GM12878 (cell line): Measurements from ENCODE around the gene TET2. TPM values are rescaled to one million over a fixed set of nuclear protein-coding genes. Genes with fewer than 3 reads are reported as not detected.

ENCODE experiments used
- ATAC-seq: fragments of 200-7000 bp; cut with Tn5 transposase; 3 replicates; pipeline ENCODE4 v1.9.1; 2020; ENCODE audit warnings: mild to moderate bottlenecking, moderate library complexity
- BruUV-seq: library from RNA; stranded (reverse); fragments of 400-500 nt; replicated peaks from 2 replicates; lab custom pipeline; 2021; lab: Mats Ljungman, UMichigan
- CTCF ChIA-PET: fragments of 300-600 bp; sonication (Branson Sonifier 250); formaldehyde crosslinking; extraction: SDS; loops from one replicate; lab custom pipeline; 2021; ENCODE audit warnings: inconsistent platforms; lab: Yijun Ruan, JAX
- POLR2A ChIA-PET: fragments of 350-600 bp; formaldehyde crosslinking; extraction: SDS; loops from one replicate; lab custom pipeline; 2021; ENCODE audit warnings: inconsistent platforms; lab: Charles Lee
- RAD21 ChIA-PET: fragments of 300-600 bp; sonication (Branson Sonifier 250); formaldehyde crosslinking; loops from one replicate; lab custom pipeline; 2023; ENCODE audit warnings: antibody characterized with exemption; ENCODE audit not compliant: unreplicated experiment; lab: Charles Lee
- SMC1A ChIA-PET: fragments of 300-600 bp; sonication (Branson Sonifier 250); formaldehyde crosslinking; loops from one replicate; lab custom pipeline; 2023; ENCODE audit not compliant: unreplicated experiment, uncharacterized antibody; lab: Charles Lee
- DNase-seq: peaks from one replicate; pipeline ENCODE4 v3.0.0-alpha.2; 2011; ENCODE audit warnings: low read depth, low spot score
- FAIRE-seq: peaks from 3 replicates; lab custom pipeline; 2011; peaks lifted over from hg19 to GRCh38; lab: Jason Lieb, UNC
- H2AFZ ChIP-seq: 2 replicates; pipeline ENCODE4 v1.6.0; 2011; ENCODE audit warnings: low read depth, low read length, control low read depth; ENCODE audit not compliant: control insufficient read depth
- H3K27ac ChIP-seq: 2 replicates; pipeline ENCODE4 v1.5.1; 2011; ENCODE audit warnings: control low read depth; ENCODE audit not compliant: control insufficient read depth, insufficient read depth
- H3K27me3 ChIP-seq, 2 experiments: replicated peaks in 1 of 2; 2 replicates each; pipeline versions ENCODE4 v1.6.0 to v1.6.1; 2011; ENCODE audit warnings: low read length in 1 of 2; ENCODE audit not compliant: control insufficient read depth in 2 of 2, insufficient read depth in 2 of 2
- H3K36me3 ChIP-seq, 2 experiments: 2 replicates each; pipeline ENCODE4 v1.5.1; 2011; ENCODE audit warnings: low read length in 1 of 2; ENCODE audit not compliant: control insufficient read depth in 2 of 2, insufficient read depth in 2 of 2
- H3K4me1 ChIP-seq: 2 replicates; pipeline ENCODE4 v1.6.1; 2011; ENCODE audit warnings: mild to moderate bottlenecking, low read length, moderate library complexity, mixed read lengths; ENCODE audit not compliant: control insufficient read depth, insufficient read depth
- H3K4me2 ChIP-seq: 2 replicates; pipeline ENCODE4 v1.6.0; 2011; ENCODE audit warnings: control low read depth; ENCODE audit not compliant: control insufficient read depth, insufficient read depth
- H3K4me3 ChIP-seq: fragments of 200-600 bp; sonication (generic); 2 replicates; pipeline ENCODE4 v1.5.1; 2016
- H3K79me2 ChIP-seq: 2 replicates; pipeline ENCODE4 v1.6.0; 2011; ENCODE audit warnings: low read length; ENCODE audit not compliant: control insufficient read depth, insufficient read depth
- H3K9ac ChIP-seq: 2 replicates; pipeline ENCODE4 v1.8.0; 2011; ENCODE audit warnings: low read length, control low read depth, mixed read lengths; ENCODE audit not compliant: control insufficient read depth, insufficient read depth
- H3K9me3 ChIP-seq: replicated peaks from 3 replicates; pipeline ENCODE4 v1.5.1; 2011; ENCODE audit warnings: mild to moderate bottlenecking, low read length; ENCODE audit not compliant: control insufficient read depth, insufficient read depth
- H4K20me1 ChIP-seq: 2 replicates; pipeline ENCODE4 v1.6.0; 2011; ENCODE audit not compliant: control insufficient read depth, insufficient read depth
- ATF7 ChIP-seq: fragments of 450-650 bp; IDR thresholded peaks from 2 replicates; pipeline ENCODE4 v1.6.1; 2016; ENCODE audit warnings: low read depth, mild to moderate bottlenecking
- BACH1 ChIP-seq: fragments of 450-650 bp; IDR thresholded peaks from 2 replicates; pipeline ENCODE4 v1.6.1; 2017; ENCODE audit warnings: mild to moderate bottlenecking, borderline replicate concordance
- BHLHE40 ChIP-seq, 2 experiments: fragments of 450-650 bp in 1 of 2; IDR thresholded peaks; 2 replicates each; pipeline ENCODE4 v1.6.1; 2011 to 2017; ENCODE audit warnings: low read depth in 2 of 2, borderline replicate concordance in 1 of 2, improper control_type of control experiment in 1 of 2, low read length in 1 of 2, mild to moderate bottlenecking in 1 of 2
- CBX5 ChIP-seq: sonication (generic); IDR thresholded peaks from 2 replicates; pipeline ENCODE4 v1.6.1; 2016; ENCODE audit warnings: low read depth, moderate library complexity, mild to moderate bottlenecking, inconsistent platforms
- IKZF2 ChIP-seq, 2 experiments: fragments of 450-650 bp; IDR thresholded peaks; 2 replicates each; pipeline ENCODE4 v1.6.1; 2017; ENCODE audit warnings: mild to moderate bottlenecking in 2 of 2, moderate library complexity in 2 of 2
- IRF4 ChIP-seq: IDR thresholded peaks from 2 replicates; pipeline ENCODE4 v1.6.1; 2011; ENCODE audit warnings: low read depth, low read length
- MEF2A ChIP-seq: IDR thresholded peaks from 2 replicates; pipeline ENCODE4 v1.6.1; 2011; ENCODE audit warnings: low read depth, mild to moderate bottlenecking, low read length, moderate library complexity; ENCODE audit not compliant: insufficient read depth
- MTA3 ChIP-seq: IDR thresholded peaks from 2 replicates; pipeline ENCODE4 v1.6.1; 2012; ENCODE audit warnings: low read length, inconsistent platforms, borderline replicate concordance
- NBN ChIP-seq: fragments of 450-650 bp; IDR thresholded peaks from 2 replicates; pipeline ENCODE4 v1.6.1; 2016
- NKRF ChIP-seq: fragments of 450-650 bp; conservative IDR thresholded peaks from 2 replicates; pipeline ENCODE4 v1.6.1; 2017; ENCODE audit warnings: mild to moderate bottlenecking, moderate library complexity
- RAD51 ChIP-seq: fragments of 450-650 bp; IDR thresholded peaks from 2 replicates; pipeline ENCODE4 v1.6.1; 2016; ENCODE audit warnings: moderate library complexity, mild to moderate bottlenecking, inconsistent platforms
- RELB ChIP-seq: fragments of 450-650 bp; IDR thresholded peaks from 2 replicates; pipeline ENCODE4 v1.6.1; 2017; ENCODE audit warnings: low read depth, mild to moderate bottlenecking, moderate library complexity
- RUNX3 ChIP-seq: IDR thresholded peaks from 2 replicates; pipeline ENCODE4 v1.6.1; 2012; ENCODE audit warnings: low read length, inconsistent platforms
- SIX5 ChIP-seq: IDR thresholded peaks from 2 replicates; pipeline ENCODE4 v1.6.1; 2011; ENCODE audit warnings: mild to moderate bottlenecking, low read depth, low read length, moderate library complexity; ENCODE audit not compliant: severe bottlenecking
- SMAD5 ChIP-seq: IDR thresholded peaks from 2 replicates; pipeline ENCODE4 v1.6.1; 2016; ENCODE audit warnings: antibody characterized with exemption, low read depth
- SREBF1 ChIP-seq: IDR thresholded peaks from 2 replicates; pipeline ENCODE4 v1.6.1; 2012; ENCODE audit warnings: mild to moderate bottlenecking, low read length
- TCF12 ChIP-seq: IDR thresholded peaks from 2 replicates; pipeline ENCODE4 v1.6.1; 2011; ENCODE audit warnings: low read depth, mild to moderate bottlenecking, low read length
- TCF7 ChIP-seq: IDR thresholded peaks from 2 replicates; pipeline ENCODE4 v1.6.1; 2014; ENCODE audit warnings: antibody characterized with exemption, borderline replicate concordance
- WGBS: methylation state at CpG from one replicate; pipeline ENCODE4 v1.1.6; 2016; ENCODE audit warnings: low lambda C conversion rate; ENCODE audit not compliant: insufficient replicate concordance, insufficient coverage; ENCODE audit errors: missing lambda C conversion rate; 5-methylcytosine and 5-hydroxymethylcytosine counted together
- in situ Hi-C: fragments of 300-500 bp; cut with MboI; formaldehyde crosslinking; loops from 9 replicates; pipeline ENCODE4 v1.14.3; 2018; ENCODE audit warnings: mixed read lengths
- intact Hi-C: fragments of 100-400 bp; cut with micrococcal nuclease; formaldehyde crosslinking; loops from one replicate; pipeline ENCODE4 v1.14.2; 2022; ENCODE audit not compliant: unreplicated experiment
- polyA plus RNA-seq, 11 experiments: library from polyadenylated mRNA; depleted of rRNA in 4 of 11; unstranded in 6 of 11; stranded (reverse) in 5 of 11; fragments of >200 nt; fragmentation: Nextera tagmentation in 4 of 11; fragmentation: Illumina TruSeq in 1 of 11; extraction: Ambion mirVana in 4 of 11; extraction: Trizol in 1 of 11; gene quantifications; 1 replicate in 1 of 11; 2 replicates in 10 of 11; pipeline versions ENCODE4 v1.2.1 to v1.2.3, GENCODE V29; 2011 to 2016; ENCODE audit warnings: inconsistent platforms in 2 of 11, missing spikeins in 2 of 11, low read depth in 1 of 11
- total RNA-seq, 4 experiments: library from RNA; depleted of rRNA in 3 of 4; stranded (reverse); fragments of >200 nt in 3 of 4; fragmentation: Illumina TruSeq in 1 of 4; extraction: Trizol in 1 of 4; gene quantifications; 2 replicates each; pipeline versions ENCODE4 v1.2.1 to v1.2.3, GENCODE V29; 2013 to 2021
- TF ChIP-seq, protein P1 (sequence below): IDR thresholded peaks from 2 replicates; pipeline ENCODE4 v1.6.1; 2011; ENCODE audit warnings: borderline replicate concordance, low read depth, mild to moderate bottlenecking, moderate library complexity, low read length; ENCODE audit not compliant: insufficient read depth, poor library complexity, severe bottlenecking

Gene TET2
- total and polyA plus RNA-seq, 10 of the 15 experiments (the other 5 are each of a cell fraction or from before 2014, with no cell fraction given), result 3.7 to 49.0 (median 27.5) TPM

DNA sequence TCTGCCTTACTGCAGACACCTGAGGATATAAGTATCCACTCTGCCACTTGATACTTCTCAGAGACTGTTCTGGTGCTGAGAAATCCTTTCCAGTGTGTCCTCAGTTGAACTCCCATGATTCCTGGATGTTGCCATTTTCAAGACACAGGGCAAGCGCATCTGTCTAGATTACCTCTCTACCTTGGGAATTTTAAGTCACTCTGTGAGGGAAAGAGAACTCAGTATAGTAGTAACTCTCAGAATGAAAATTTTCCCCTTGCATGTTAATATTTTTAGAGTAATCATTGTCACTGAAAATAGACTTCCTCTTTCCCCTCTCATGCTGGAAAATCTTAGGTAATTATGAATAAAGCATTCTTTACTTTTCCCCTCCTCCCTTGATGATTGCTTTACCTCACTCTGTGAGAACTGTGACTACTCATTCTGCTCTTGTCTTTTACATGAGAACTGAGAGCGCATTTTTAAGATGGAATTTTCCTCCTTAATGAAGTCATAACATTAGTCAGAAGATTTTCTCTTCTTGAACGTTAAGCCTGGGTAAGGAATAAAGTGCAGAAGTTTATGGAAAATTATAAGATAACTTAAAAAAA, 45.0 kb downstream of the TET2 start:
- H3K36me3 ChIP-seq, result peaks cover 0 to 11% of the 10 kb centered on the region in 2 experiments; a peak in 3 of 4 replicates
- in situ Hi-C loops (no loop called here), intact Hi-C loops (loop anchor here (5.0 kb wide), 2 partner anchors 116 to 324 kb away; no protein-coding TSS in a partner anchor)
- no peaks in the 10 kb centered on the region; the same call in 1 of the 3 replicates for H3K9me3 ChIP-seq
- ChIA-PET CTCF (interaction anchor here (0.7 to 1.4 kb wide), 4 partner anchors 32 to 281 kb away, joined by 3 read pairs; no protein-coding TSS in a partner anchor), RAD21 (interaction anchor here (0.6 to 3.0 kb wide), 7 partner anchors 25 to 282 kb away, joined by 3 to 17 read pairs (median 3); partner anchors contain the start of gene PPA2), SMC1A (interaction anchor here (1.0 to 3.8 kb wide), 5 partner anchors 9 to 280 kb away, joined by 3 to 21 read pairs (median 4); no protein-coding TSS in a partner anchor), POLR2A (interaction anchor here (0.6 to 0.7 kb wide), 2 partner anchors 45 to 120 kb away, joined by 4 read pairs; partner anchors contain the start of gene TET2)
- FAIRE-seq (peak; percentile 75), ATAC-seq (peak; percentile 65), DNase-seq (peak; percentile 81)
- no peaks in the 10 kb centered on the region for H4K20me1 ChIP-seq
- 6% methylated on average over 3 of the region's 3 CpGs for WGBS
- H3K9ac ChIP-seq, result peak overlapping the region; percentile 44; the same call in 1 of the 2 replicates
- H3K79me2 ChIP-seq, result peaks cover 66% of the 10 kb centered on the region
- H2AFZ ChIP-seq, result no peak overlapping the region
- peak overlapping the region; percentile 67; the same call in 1 of the 2 replicates for H3K4me2 ChIP-seq
- peaks cover 46% of the 10 kb centered on the region for H3K4me1 ChIP-seq
- peak overlapping the region; percentile 81 for H3K27ac ChIP-seq
- H3K4me3 ChIP-seq, result 0 out of 2 replicates have a peak overlapping the region, but pooled peaks have one; percentile 10
- H3K27me3 ChIP-seq, result no peaks in the 10 kb centered on the region
- no TSS peak for BruUV-seq
- TF ChIP-seq RAD51 (peak; percentile 25; the same call in 1 of the 2 replicates), BHLHE40 (IDR thresholded peaks at IDR 0.05; ENCODE audit: borderline replicate concordance in 1 of 2, low read depth in 2 of 2, low read length in 1 of 2) (peak in 1 of 2 experiments; percentile 19; a peak in 1 of 4 replicates), MTA3 (peak; percentile 86; the same call in 1 of the 2 replicates), TCF12 (no peak), NKRF (no peak), CBX5 (0 out of 2 replicates have a peak, but pooled peaks have one; percentile 55), RUNX3 (peak; percentile 64; the same call in 1 of the 2 replicates), IKZF2 (IDR thresholded peaks at IDR 0.05) (peak; percentile 91 to 92), BACH1 (peak; percentile 23; the same call in 1 of the 2 replicates), IRF4 (peak; percentile 69; the same call in 1 of the 2 replicates), SIX5 (peak; percentile 10), MEF2A (peak; percentile 90), ATF7 (peak; percentile 95), TCF7 (peak; percentile 30; the same call in 1 of the 2 replicates), SREBF1 (peak; percentile 52), NBN (peak; percentile 43; the same call in 1 of the 2 replicates), RELB (peak; percentile 93), SMAD5 (no peak)
- TF ChIP-seq, protein P1, sequence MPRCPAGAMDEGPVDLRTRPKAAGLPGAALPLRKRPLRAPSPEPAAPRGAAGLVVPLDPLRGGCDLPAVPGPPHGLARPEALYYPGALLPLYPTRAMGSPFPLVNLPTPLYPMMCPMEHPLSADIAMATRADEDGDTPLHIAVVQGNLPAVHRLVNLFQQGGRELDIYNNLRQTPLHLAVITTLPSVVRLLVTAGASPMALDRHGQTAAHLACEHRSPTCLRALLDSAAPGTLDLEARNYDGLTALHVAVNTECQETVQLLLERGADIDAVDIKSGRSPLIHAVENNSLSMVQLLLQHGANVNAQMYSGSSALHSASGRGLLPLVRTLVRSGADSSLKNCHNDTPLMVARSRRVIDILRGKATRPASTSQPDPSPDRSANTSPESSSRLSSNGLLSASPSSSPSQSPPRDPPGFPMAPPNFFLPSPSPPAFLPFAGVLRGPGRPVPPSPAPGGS, result peak; percentile 89
